ENCODE results near the gene CD93. TPM values are rescaled to one million over a fixed set of nuclear protein-coding genes. Genes with fewer than 3 reads are reported as not detected.

The CD93 gene
- total RNA-seq, 4 donors from 2014 or later = 6.3 to 14.3 (median 7.9) TPM

DNA sequence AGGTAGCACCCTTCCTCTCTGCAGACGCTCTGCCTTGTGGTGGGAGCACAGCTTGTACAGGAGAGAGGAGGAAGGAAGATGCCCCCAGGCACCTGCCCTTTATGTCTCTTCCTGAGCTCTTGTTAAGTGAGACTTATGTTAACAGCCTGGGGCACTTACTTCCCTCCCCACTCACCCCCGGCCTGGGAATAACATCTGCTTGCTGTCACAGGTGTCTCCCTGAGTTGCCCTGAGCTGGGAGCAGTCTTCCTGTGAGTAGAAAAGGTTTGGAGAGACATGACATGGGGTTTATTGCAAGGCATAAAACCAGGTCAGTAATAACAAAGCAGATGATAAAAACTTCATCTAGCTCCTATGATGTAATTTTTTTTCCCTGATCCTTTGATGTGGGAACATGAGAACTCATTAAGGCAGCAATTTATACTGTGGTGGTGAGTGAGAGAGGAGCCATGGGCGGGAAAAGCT, 49.1 kb downstream of the CD93 start:
- Histone ChIP-seq H3K9me3 (no peaks in the 10 kb centered on the region), H3K36me3 (no peaks in the 10 kb centered on the region), H3K4me1 (no peaks in the 10 kb centered on the region), H3K27ac (no peak overlapping the region), H3K4me3 (no peak overlapping the region), H3K27me3 (peaks cover 30% of the 10 kb centered on the region)
- DNase-seq = no peak
- intact Hi-C loops (cut with DNase I; ENCODE audit: low total_unique reads) = no loop called here
- 10 to 14% methylated on average over 1 to 3 of the region's 3 CpGs for WGBS, 2 donors (ENCODE audit: low coverage in 1 of 2)
- in situ Hi-C loops (cut with MboI; ENCODE audit: low pct_ligation_motif_present in 1 of 4, low pct_unique_long_range_greater_than_20kb in 1 of 4, low sequenced_read_pairs in 3 of 4) = no loop called here
- TF ChIP-seq POLR2AphosphoS5 (IDR thresholded peaks at IDR 0.05) = no peak
- TF ChIP-seq POLR2A (IDR thresholded peaks at IDR 0.05) = no peak
- TF ChIP-seq EP300 (IDR thresholded peaks at IDR 0.05; ENCODE audit: low read depth) = no peak
- TF ChIP-seq, protein P1, sequence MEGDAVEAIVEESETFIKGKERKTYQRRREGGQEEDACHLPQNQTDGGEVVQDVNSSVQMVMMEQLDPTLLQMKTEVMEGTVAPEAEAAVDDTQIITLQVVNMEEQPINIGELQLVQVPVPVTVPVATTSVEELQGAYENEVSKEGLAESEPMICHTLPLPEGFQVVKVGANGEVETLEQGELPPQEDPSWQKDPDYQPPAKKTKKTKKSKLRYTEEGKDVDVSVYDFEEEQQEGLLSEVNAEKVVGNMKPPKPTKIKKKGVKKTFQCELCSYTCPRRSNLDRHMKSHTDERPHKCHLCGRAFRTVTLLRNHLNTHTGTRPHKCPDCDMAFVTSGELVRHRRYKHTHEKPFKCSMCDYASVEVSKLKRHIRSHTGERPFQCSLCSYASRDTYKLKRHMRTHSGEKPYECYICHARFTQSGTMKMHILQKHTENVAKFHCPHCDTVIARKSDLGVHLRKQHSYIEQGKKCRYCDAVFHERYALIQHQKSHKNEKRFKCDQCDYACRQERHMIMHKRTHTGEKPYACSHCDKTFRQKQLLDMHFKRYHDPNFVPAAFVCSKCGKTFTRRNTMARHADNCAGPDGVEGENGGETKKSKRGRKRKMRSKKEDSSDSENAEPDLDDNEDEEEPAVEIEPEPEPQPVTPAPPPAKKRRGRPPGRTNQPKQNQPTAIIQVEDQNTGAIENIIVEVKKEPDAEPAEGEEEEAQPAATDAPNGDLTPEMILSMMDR (IDR thresholded peaks at IDR 0.05) = no peak

DNA sequence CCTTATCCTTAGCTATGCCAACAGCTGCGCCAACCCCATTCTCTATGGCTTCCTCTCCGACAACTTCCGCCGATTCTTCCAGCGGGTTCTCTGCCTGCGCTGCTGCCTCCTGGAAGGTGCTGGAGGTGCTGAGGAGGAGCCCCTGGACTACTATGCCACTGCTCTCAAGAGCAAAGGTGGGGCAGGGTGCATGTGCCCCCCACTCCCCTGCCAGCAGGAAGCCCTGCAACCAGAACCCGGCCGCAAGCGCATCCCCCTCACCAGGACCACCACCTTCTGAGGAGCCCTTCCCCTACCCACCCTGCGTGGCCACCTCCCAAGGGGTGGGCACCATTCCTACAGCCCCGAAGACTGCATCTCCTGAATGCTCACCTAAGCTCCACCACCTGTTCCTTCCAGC, 49.8 kb downstream of the CD93 start:
- intact Hi-C loops (cut with DNase I; ENCODE audit: low total_unique reads) = no loop called here

DNA sequence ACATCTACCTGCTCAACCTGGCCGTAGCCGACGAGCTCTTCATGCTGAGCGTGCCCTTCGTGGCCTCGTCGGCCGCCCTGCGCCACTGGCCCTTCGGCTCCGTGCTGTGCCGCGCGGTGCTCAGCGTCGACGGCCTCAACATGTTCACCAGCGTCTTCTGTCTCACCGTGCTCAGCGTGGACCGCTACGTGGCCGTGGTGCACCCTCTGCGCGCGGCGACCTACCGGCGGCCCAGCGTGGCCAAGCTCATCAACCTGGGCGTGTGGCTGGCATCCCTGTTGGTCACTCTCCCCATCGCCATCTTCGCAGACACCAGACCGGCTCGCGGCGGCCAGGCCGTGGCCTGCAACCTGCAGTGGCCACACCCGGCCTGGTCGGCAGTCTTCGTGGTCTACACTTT, 50.4 kb downstream of the CD93 start:
- DNase-seq = no peak
- H3K36me3 ChIP-seq = no peaks in the 10 kb centered on the region
- H3K9me3 ChIP-seq = no peaks in the 10 kb centered on the region
- TF ChIP-seq, protein P1 (IDR thresholded peaks at IDR 0.05) = no peak
- TF ChIP-seq EP300 (IDR thresholded peaks at IDR 0.05; ENCODE audit: low read depth) (no peak), POLR2A (IDR thresholded peaks at IDR 0.05) (no peak), POLR2AphosphoS5 (IDR thresholded peaks at IDR 0.05) (no peak)
- no peak overlapping the region for H3K4me3 ChIP-seq
- in situ Hi-C loops (cut with MboI; ENCODE audit: low pct_ligation_motif_present in 1 of 4, low pct_unique_long_range_greater_than_20kb in 1 of 4, low sequenced_read_pairs in 3 of 4) = no loop called here
- peaks cover 30% of the 10 kb centered on the region for H3K27me3 ChIP-seq
- WGBS, 2 donors (ENCODE audit: low coverage in 1 of 2) = 93% methylated on average over 41 of the region's 41 CpGs; no CpG with 5 or more reads in 1 of the 2 donors
- intact Hi-C loops (cut with DNase I; ENCODE audit: low total_unique reads) = no loop called here
- H3K4me1 ChIP-seq = no peaks in the 10 kb centered on the region
- no peak overlapping the region for H3K27ac ChIP-seq

More for the DNA sequence above, 49.8 kb downstream of the CD93 start:
- Histone ChIP-seq H3K9me3 (no peaks in the 10 kb centered on the region), H3K4me3 (no peak overlapping the region), H3K27me3 (peaks cover 30% of the 10 kb centered on the region), H3K4me1 (no peaks in the 10 kb centered on the region), H3K36me3 (no peaks in the 10 kb centered on the region), H3K27ac (no peak overlapping the region)
- 92% methylated on average over 11 of the region's 11 CpGs; no CpG with 5 or more reads in 1 of the 2 donors for WGBS, 2 donors (ENCODE audit: low coverage in 1 of 2)
- TF ChIP-seq POLR2AphosphoS5 (IDR thresholded peaks at IDR 0.05) (no peak), POLR2A (IDR thresholded peaks at IDR 0.05) (no peak), EP300 (IDR thresholded peaks at IDR 0.05; ENCODE audit: low read depth) (no peak)
- TF ChIP-seq, protein P1 (IDR thresholded peaks at IDR 0.05) = no peak
- in situ Hi-C loops (cut with MboI; ENCODE audit: low pct_ligation_motif_present in 1 of 4, low pct_unique_long_range_greater_than_20kb in 1 of 4, low sequenced_read_pairs in 3 of 4) = no loop called here
- no peak for DNase-seq

DNA sequence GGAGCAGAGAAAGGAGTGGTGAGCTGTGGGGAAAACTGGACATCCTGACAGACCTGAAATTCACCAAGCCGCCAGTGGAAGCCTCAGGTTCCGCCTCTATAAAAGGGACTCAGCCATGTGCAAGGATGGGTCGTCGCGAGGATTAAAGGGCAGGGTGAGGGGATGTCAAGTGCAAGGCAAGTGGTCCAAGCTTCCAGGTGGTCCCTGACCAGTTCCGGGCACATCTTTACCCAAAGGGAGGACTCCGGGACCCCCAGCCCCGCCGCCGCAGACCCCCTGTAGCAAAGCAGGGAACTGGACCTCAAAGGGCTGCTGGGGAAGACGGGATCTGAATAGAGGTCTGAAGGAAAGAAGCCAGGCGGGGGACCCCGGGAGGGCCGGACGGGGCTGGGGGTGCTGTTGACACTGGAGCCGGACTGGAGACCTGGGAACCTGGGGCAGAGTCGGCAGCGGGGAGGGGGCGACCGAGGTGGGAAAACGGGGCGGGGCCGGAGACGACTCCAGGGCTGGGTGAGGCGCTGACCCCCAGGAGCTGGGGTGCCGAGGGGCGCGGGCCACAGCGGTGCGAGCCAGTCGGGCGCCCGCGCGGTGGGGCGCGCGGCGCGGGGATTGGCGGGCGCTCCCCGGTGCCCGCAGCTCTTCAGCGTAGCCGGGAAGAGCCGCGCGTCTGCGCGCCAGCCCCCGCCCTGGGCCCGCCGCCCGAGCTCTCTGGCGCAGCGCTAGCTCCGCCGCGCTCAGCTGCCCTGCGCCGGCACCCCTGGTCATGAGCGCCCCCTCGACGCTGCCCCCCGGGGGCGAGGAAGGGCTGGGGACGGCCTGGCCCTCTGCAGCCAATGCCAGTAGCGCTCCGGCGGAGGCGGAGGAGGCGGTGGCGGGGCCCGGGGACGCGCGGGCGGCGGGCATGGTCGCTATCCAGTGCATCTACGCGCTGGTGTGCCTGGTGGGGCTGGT, 51.1 kb downstream of the CD93 start, which contains the start of gene SSTR4:
TSS of gene SSTR4 (plus strand) at position 592 of the 951 bp plus-strand sequence. CDS start at position 764, 172 bp downstream.
- Histone ChIP-seq H3K27me3 (peaks cover 27% of the 10 kb centered on the region), H3K9me3 (no peaks in the 10 kb centered on the region), H3K36me3 (no peaks in the 10 kb centered on the region), H3K27ac (no peak within 1 kb of the TSS), H3K4me1 (no peaks in the 10 kb centered on the region), H3K4me3 (no peak within 1 kb of the TSS)
- intact Hi-C loops (cut with DNase I; ENCODE audit: low total_unique reads) (no loop called here), in situ Hi-C loops (cut with MboI; ENCODE audit: low pct_ligation_motif_present in 1 of 4, low pct_unique_long_range_greater_than_20kb in 1 of 4, low sequenced_read_pairs in 3 of 4) (no loop called here)
- TF ChIP-seq POLR2A (IDR thresholded peaks at IDR 0.05) (no peak), EP300 (IDR thresholded peaks at IDR 0.05; ENCODE audit: low read depth) (no peak)
- TF ChIP-seq, protein P1 (IDR thresholded peaks at IDR 0.05) = no peak
- no peak for DNase-seq
- WGBS, 2 donors (ENCODE audit: low coverage in 1 of 2) = 54% methylated on average over 64 of the region's 83 CpGs; no CpG with 5 or more reads in 1 of the 2 donors

All from transverse colon (tissue), 4 donors.